CD4-positive, alpha-beta T cell treated with Interleukin-17A for 4 hours (primary cell): Measurements from ENCODE around the gene ZCRB1.

ENCODE experiments used
- DNase-seq: peaks from one replicate; pipeline ENCODE4 v3.0.0-alpha.2; 2020; ENCODE audit warnings: mixed read lengths

Gene ZCRB1

GRCh38 chr12:42326541-42327226 lies 790 bp upstream of the ZCRB1 start:
- peak; percentile 4 for DNase-seq

GRCh38 chr12:42325326-42325652 lies 605 bp downstream of the ZCRB1 start:
- no peak for DNase-seq

- DNase-seq, result no peak
Measured at GRCh38 chr12:42323856-42324255, 2.0 kb downstream of the ZCRB1 start.

- DNase-seq, result no peak
Measured at GRCh38 chr12:42322567-42322966, 3.3 kb downstream of the ZCRB1 start.

GRCh38 chr12:42320796-42321195 lies 5.1 kb downstream of the ZCRB1 start:
- DNase-seq, result no peak

- DNase-seq, result no peak
Measured at GRCh38 chr12:42315108-42315507, 10.8 kb downstream of the ZCRB1 start.

- no peak for DNase-seq
Measured at GRCh38 chr12:42309996-42310395, 15.9 kb downstream of the ZCRB1 start.

GRCh38 chr12:42308390-42308789 lies 17.5 kb downstream of the ZCRB1 start:
- no peak for DNase-seq

GRCh38 chr12:42306297-42306696 lies 19.6 kb downstream of the ZCRB1 start:
- DNase-seq, result no peak

GRCh38 chr12:42299392-42300308 lies 26.2 kb downstream of the ZCRB1 start:
- peak; percentile 30 for DNase-seq

GRCh38 chr12:42298887-42299286 lies 27.0 kb downstream of the ZCRB1 start:
- DNase-seq, result no peak

- DNase-seq, result no peak
Measured at GRCh38 chr12:42296503-42297109, 29.3 kb downstream of the ZCRB1 start.

GRCh38 chr12:42291680-42292079 lies 34.2 kb downstream of the ZCRB1 start:
- no peak for DNase-seq

- DNase-seq, result no peak
Measured at GRCh38 chr12:42288544-42288943, 37.4 kb downstream of the ZCRB1 start.

- no peak for DNase-seq
Measured at GRCh38 chr12:42286741-42287140, 39.2 kb downstream of the ZCRB1 start.

- no peak for DNase-seq
Measured at GRCh38 chr12:42285431-42285830, 40.5 kb downstream of the ZCRB1 start.

- no peak for DNase-seq
Measured at GRCh38 chr12:42284876-42285275, 41.0 kb downstream of the ZCRB1 start.

- no peak for DNase-seq
Measured at GRCh38 chr12:42284157-42284556, 41.7 kb downstream of the ZCRB1 start.

GRCh38 chr12:42283739-42284138 lies 42.2 kb downstream of the ZCRB1 start:
- no peak for DNase-seq

GRCh38 chr12:42282294-42282693 lies 43.6 kb downstream of the ZCRB1 start:
- DNase-seq, result no peak

- DNase-seq, result no peak
Measured at GRCh38 chr12:42281844-42282243, 44.0 kb downstream of the ZCRB1 start.

- no peak for DNase-seq
Measured at GRCh38 chr12:42281278-42281677, 44.6 kb downstream of the ZCRB1 start.

- DNase-seq, result no peak
Measured at GRCh38 chr12:42278128-42278510, 47.8 kb downstream of the ZCRB1 start.
